Osteoblast (primary cell): ENCODE results near the gene CDR2. TPM values are rescaled to one million over a fixed set of nuclear protein-coding genes. Genes with fewer than 3 reads are reported as not detected.
A peak's percentile ranks its signal among the peaks of the same experiment; 100 is the strongest.

Source experiments
- DNase-seq: peaks from one replicate; pipeline ENCODE4 v3.0.0; 2011; ENCODE audit warnings: low spot score, mixed read lengths; ENCODE audit not compliant: insufficient read length; ENCODE audit errors: missing footprints
- H2AFZ ChIP-seq: 2 replicates; pipeline ENCODE4 v1.6.0; 2011; ENCODE audit warnings: mild to moderate bottlenecking, low read length
- H3K27ac ChIP-seq: 2 replicates; pipeline ENCODE4 v1.5.1; 2011; ENCODE audit warnings: mild to moderate bottlenecking, low read depth, low read length, moderate library complexity
- H3K27me3 ChIP-seq: 2 replicates; pipeline ENCODE4 v1.6.0; 2012; ENCODE audit warnings: mild to moderate bottlenecking, control low read depth, inconsistent platforms, low read length, moderate library complexity; ENCODE audit not compliant: insufficient read depth
- H3K36me3 ChIP-seq: 2 replicates; pipeline ENCODE4 v1.5.1; 2011; ENCODE audit warnings: mild to moderate bottlenecking, low read length, control low read depth, moderate library complexity; ENCODE audit not compliant: insufficient read depth
- H3K4me1 ChIP-seq: 2 replicates; pipeline ENCODE4 v1.5.1; 2011; ENCODE audit warnings: mild to moderate bottlenecking, low read length, control low read depth, moderate library complexity; ENCODE audit not compliant: insufficient read depth
- H3K4me2 ChIP-seq: 2 replicates; pipeline ENCODE4 v1.6.0; 2011; ENCODE audit warnings: mild to moderate bottlenecking, low read length; ENCODE audit not compliant: insufficient read depth
- H3K4me3 ChIP-seq: fragments of 200-600 bp; sonication (generic); 3 replicates; pipeline ENCODE4 v1.5.1; 2012; ENCODE audit warnings: mild to moderate bottlenecking, low read length, inconsistent platforms; ENCODE audit not compliant: insufficient read depth
- H3K79me2 ChIP-seq: 2 replicates; pipeline ENCODE4 v1.6.0; 2012; ENCODE audit warnings: mild to moderate bottlenecking, low read length, control low read depth, inconsistent platforms; ENCODE audit not compliant: insufficient read depth
- H3K9me3 ChIP-seq: 2 replicates; pipeline ENCODE4 v1.5.1; 2011; ENCODE audit warnings: low read depth, low read length, control low read depth
- H4K20me1 ChIP-seq: 2 replicates; pipeline ENCODE4 v1.6.0; 2012; ENCODE audit warnings: mild to moderate bottlenecking, low read length, control low read depth; ENCODE audit not compliant: insufficient read depth
- total RNA-seq: library from RNA; depleted of rRNA; stranded (reverse); fragments of >200 nt; gene quantifications from 2 replicates; pipeline ENCODE4 v1.2.3, GENCODE V29; 2012
- TF ChIP-seq, protein P1 (sequence below): IDR thresholded peaks from 2 replicates; pipeline ENCODE4 v1.5.1; 2011; ENCODE audit warnings: mild to moderate bottlenecking, low read depth, low read length, moderate library complexity; ENCODE audit errors: extremely low read depth

The CDR2 gene
- total RNA-seq, 1 donor: 52.5 TPM

DNA sequence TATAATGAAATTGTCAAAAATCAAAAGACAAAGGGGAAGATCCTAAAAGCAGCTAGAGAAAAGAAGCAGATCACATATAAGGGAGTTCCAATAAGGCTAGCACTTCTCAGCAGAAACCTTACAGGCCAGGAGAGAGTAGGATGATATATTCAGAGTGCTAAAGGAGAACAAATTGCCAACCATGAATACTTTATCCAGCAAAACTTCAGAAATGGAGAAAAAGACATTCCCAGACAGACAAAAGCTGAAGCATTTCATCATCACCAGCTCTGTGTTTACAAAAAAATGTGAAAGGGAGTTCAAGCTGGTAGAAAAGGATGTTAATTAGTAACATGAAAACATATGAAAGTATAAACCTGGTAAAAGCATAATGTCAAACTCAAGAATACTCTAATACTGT, 37.4 kb downstream of the CDR2 start:
- H3K27ac ChIP-seq: no peak overlapping the region
- peaks cover 48% of the 10 kb centered on the region for H3K36me3 ChIP-seq

DNA sequence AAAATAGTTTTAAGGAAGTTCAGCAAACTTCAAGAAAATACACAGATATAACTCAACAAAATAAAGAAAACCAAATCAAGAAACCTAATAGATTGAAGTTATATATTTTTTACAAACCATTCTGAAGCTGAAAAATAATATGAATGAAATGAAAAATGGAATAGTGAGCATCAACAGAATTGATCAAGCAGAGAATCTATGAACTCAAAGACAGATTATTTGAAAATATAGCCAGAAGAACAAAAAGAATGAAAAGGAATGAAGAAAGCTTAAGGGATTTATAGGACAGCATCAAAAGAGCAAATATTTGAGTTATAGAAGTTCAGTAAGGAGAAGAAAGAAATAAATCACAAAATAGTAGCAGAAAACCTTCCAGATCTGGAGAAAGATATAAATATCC, 37.8 kb downstream of the CDR2 start:
- H4K20me1 ChIP-seq: peaks cover 14% of the 10 kb centered on the region
- H3K79me2 ChIP-seq: peaks cover 24% of the 10 kb centered on the region
- peak; percentile 62 for DNase-seq
- H3K4me1 ChIP-seq: no peaks in the 10 kb centered on the region
- H3K4me3 ChIP-seq: no peak overlapping the region
- no peaks in the 10 kb centered on the region for H3K9me3 ChIP-seq
- TF ChIP-seq, protein P1, sequence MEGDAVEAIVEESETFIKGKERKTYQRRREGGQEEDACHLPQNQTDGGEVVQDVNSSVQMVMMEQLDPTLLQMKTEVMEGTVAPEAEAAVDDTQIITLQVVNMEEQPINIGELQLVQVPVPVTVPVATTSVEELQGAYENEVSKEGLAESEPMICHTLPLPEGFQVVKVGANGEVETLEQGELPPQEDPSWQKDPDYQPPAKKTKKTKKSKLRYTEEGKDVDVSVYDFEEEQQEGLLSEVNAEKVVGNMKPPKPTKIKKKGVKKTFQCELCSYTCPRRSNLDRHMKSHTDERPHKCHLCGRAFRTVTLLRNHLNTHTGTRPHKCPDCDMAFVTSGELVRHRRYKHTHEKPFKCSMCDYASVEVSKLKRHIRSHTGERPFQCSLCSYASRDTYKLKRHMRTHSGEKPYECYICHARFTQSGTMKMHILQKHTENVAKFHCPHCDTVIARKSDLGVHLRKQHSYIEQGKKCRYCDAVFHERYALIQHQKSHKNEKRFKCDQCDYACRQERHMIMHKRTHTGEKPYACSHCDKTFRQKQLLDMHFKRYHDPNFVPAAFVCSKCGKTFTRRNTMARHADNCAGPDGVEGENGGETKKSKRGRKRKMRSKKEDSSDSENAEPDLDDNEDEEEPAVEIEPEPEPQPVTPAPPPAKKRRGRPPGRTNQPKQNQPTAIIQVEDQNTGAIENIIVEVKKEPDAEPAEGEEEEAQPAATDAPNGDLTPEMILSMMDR: no peak
- H3K27me3 ChIP-seq: no peaks in the 10 kb centered on the region
- H2AFZ ChIP-seq: no peak overlapping the region
- H3K36me3 ChIP-seq: peaks cover 53% of the 10 kb centered on the region
- H3K27ac ChIP-seq: no peak overlapping the region
- H3K4me2 ChIP-seq: no peak overlapping the region

More for the DNA sequence above, 37.4 kb downstream of the CDR2 start:
- Histone ChIP-seq H3K4me3 (no peak overlapping the region), H3K4me1 (no peaks in the 10 kb centered on the region), H4K20me1 (peaks cover 14% of the 10 kb centered on the region), H3K9me3 (no peaks in the 10 kb centered on the region), H3K79me2 (peaks cover 24% of the 10 kb centered on the region), H2AFZ (no peak overlapping the region), H3K27me3 (no peaks in the 10 kb centered on the region), H3K4me2 (no peak overlapping the region)
- DNase-seq: no peak
- TF ChIP-seq, protein P1: no peak

DNA sequence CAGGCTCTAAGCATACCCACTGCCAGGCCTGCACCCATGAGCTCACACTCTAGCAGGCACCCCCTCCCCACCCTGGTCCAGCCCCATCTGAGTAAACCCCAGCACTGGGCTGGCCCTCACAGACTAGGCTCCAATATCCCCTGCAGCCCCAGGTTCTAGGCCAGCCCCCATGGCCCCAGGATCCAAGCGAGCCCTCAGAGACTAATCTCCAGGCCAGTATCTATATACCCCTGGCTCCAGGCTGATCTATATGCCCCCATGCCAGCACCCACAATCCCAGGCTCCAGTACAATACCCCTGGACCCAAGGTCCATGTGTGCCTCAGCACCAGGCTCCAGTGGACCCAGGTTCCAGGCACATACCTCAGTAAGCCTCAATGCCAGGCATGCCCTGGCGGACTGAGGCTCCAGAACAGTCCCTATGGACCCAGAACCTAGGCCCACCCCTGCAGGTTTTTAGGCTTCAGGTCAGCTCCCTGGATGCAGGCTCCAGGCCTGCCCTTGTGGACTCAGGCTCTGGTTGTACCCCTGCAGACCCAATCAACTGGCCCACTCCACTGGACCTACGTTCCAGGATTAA, 38.7 kb downstream of the CDR2 start:
- Histone ChIP-seq H4K20me1 (peaks cover 14% of the 10 kb centered on the region), H3K27me3 (no peaks in the 10 kb centered on the region), H3K79me2 (peaks cover 24% of the 10 kb centered on the region), H3K9me3 (no peaks in the 10 kb centered on the region), H3K36me3 (peaks cover 56% of the 10 kb centered on the region), H3K4me2 (no peak overlapping the region), H3K27ac (no peak overlapping the region), H3K4me3 (no peak overlapping the region), H2AFZ (no peak overlapping the region), H3K4me1 (no peaks in the 10 kb centered on the region)
- TF ChIP-seq, protein P1: no peak
- peak; percentile 29 for DNase-seq

DNA sequence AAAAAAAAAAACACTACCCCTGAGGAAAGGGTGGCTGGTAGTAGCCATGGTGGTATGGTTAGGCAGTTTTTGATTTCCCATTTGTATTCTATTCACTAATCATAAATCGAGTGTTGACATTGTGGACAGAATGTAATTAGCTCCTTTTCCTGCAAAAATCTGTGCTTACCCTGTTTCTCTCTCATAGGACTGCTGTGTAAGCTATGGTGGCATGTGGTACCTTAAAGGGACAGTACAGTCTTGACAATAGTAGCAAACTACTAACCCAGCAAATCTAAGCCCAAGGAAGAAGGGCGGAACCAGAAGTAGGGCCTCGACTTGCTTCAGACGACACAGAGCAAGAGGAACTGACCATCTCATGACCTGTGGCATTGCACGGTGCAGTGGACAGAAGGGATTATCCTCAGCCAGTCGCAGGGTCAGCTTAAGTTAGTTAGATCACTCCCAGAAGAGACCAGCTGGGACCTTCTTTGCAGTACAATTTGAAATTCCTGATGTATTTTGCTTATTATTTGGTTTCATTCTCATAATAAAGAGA, 40.9 kb downstream of the CDR2 start:
- TF ChIP-seq, protein P1: no peak
- Histone ChIP-seq H3K79me2 (peaks cover 24% of the 10 kb centered on the region), H3K4me1 (no peaks in the 10 kb centered on the region), H3K27ac (no peak overlapping the region), H2AFZ (no peak overlapping the region), H3K4me3 (no peak overlapping the region), H3K9me3 (no peaks in the 10 kb centered on the region), H3K36me3 (peaks cover 68% of the 10 kb centered on the region), H3K4me2 (no peak overlapping the region), H3K27me3 (no peaks in the 10 kb centered on the region), H4K20me1 (peaks cover 14% of the 10 kb centered on the region)
- DNase-seq: peak; percentile 2
